GM08714 (cell line): ENCODE data around the gene LITAF.

Source experiments
- H3K4me3 ChIP-seq: fragments of 200-500 bp; sonication (Bioruptor generic); 2 replicates; pipeline ENCODE4 v1.5.1; 2014; ENCODE audit warnings: mild to moderate bottlenecking, low read length, inconsistent platforms
- ZNF274 ChIP-seq: IDR thresholded peaks from 2 replicates; pipeline ENCODE4 v1.6.1; 2012; ENCODE audit warnings: mild to moderate bottlenecking, low read depth, low read length

Gene LITAF

GRCh38 chr16:11550791-11551498 lies 35.8 kb downstream of the LITAF start:
- no peak for TF ChIP-seq ZNF274
- no peak overlapping the region for H3K4me3 ChIP-seq

GRCh38 chr16:11547118-11547916 lies 39.4 kb downstream of the LITAF start:
- no peak for TF ChIP-seq ZNF274
- H3K4me3 ChIP-seq = no peak overlapping the region

- no peak for TF ChIP-seq ZNF274
- H3K4me3 ChIP-seq = no peak overlapping the region
Measured at GRCh38 chr16:11546608-11547061, 40.1 kb downstream of the LITAF start.

- TF ChIP-seq ZNF274 = no peak
- no peak overlapping the region for H3K4me3 ChIP-seq
Measured at GRCh38 chr16:11543661-11544393, 42.9 kb downstream of the LITAF start.

GRCh38 chr16:11542069-11542744 lies 44.5 kb downstream of the LITAF start:
- H3K4me3 ChIP-seq = no peak overlapping the region

GRCh38 chr16:11539641-11540050 lies 47.1 kb downstream of the LITAF start:
- no peak for TF ChIP-seq ZNF274
- no peak overlapping the region for H3K4me3 ChIP-seq

More at GRCh38 chr16:11542069-11542744, 44.5 kb downstream of the LITAF start:
- no peak for TF ChIP-seq ZNF274

GRCh38 chr16:11538880-11539279 lies 47.8 kb downstream of the LITAF start:
- H3K4me3 ChIP-seq = no peak overlapping the region
- TF ChIP-seq ZNF274 = no peak

- no peak for TF ChIP-seq ZNF274
- no peak overlapping the region for H3K4me3 ChIP-seq
Measured at GRCh38 chr16:11536104-11536866, 50.4 kb downstream of the LITAF start.

- H3K4me3 ChIP-seq = no peak overlapping the region
- no peak for TF ChIP-seq ZNF274
Measured at GRCh38 chr16:11535494-11535893, 51.2 kb downstream of the LITAF start.

- no peak for TF ChIP-seq ZNF274
- no peak overlapping the region for H3K4me3 ChIP-seq
Measured at GRCh38 chr16:11534262-11534661, 52.5 kb downstream of the LITAF start.

- TF ChIP-seq ZNF274 = no peak
- no peak overlapping the region for H3K4me3 ChIP-seq
Measured at GRCh38 chr16:11533588-11533987, 53.1 kb downstream of the LITAF start.

- H3K4me3 ChIP-seq = no peak overlapping the region
- TF ChIP-seq ZNF274 = no peak
Measured at GRCh38 chr16:11530171-11530940, 56.4 kb downstream of the LITAF start.

- no peak for TF ChIP-seq ZNF274
- no peak overlapping the region for H3K4me3 ChIP-seq
Measured at GRCh38 chr16:11529285-11529684, 57.4 kb downstream of the LITAF start.

GRCh38 chr16:11528053-11528452 lies 58.7 kb downstream of the LITAF start:
- no peak for TF ChIP-seq ZNF274

More at GRCh38 chr16:11528053-11528452, 58.7 kb downstream of the LITAF start:
- H3K4me3 ChIP-seq = no peak overlapping the region
